ENCODE results near the gene TAS2R14.

TAS2R14 gene

DNA sequence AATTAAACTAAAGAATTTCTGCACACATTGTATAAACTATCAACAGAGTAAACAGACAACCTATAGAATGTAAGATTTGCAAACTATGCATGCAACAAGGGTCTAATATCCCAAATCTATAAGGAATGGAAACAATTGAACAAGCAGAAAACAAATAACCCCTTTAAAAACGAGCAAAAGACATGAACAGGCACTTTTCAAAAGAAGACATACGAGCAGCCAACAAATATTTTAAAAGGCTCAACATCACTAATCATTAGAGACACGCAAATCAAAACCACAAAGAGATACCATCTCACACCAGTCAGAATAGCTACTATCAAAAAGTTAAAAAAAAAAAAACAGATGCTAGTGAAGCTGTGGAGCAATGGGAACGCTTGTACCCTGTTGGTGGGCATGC lies 34.4 kb downstream of the TAS2R14 start:
- no peak for DNase-seq

- no peak for DNase-seq
Measured at GRCh38 chr12:10901427-10901826, 37.6 kb downstream of the TAS2R14 start.

GRCh38 chr12:10900972-10901371 lies 38.1 kb downstream of the TAS2R14 start:
- no peak for DNase-seq

- DNase-seq: no peak
Measured at GRCh38 chr12:10900530-10900929, 38.5 kb downstream of the TAS2R14 start.

DNA sequence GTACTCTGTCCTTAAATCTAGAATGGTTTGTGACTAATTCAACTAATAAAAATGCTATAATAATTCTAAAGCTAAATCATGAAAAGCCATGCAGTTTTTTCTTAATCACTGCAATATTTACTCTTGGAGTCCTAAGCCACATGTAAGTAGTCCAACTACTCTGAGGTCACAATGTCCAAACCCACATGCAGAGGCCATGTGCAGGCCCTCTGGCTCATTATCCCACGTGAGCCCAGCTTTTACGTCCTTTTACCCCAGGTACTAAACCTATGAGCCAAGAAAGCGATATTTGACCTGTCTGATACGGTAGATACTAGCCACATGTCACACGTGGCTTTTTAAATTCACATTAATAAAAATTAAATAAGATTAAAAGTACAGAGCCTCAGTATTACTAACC lies 42.2 kb downstream of the TAS2R14 start:
- no peak for DNase-seq

DNA sequence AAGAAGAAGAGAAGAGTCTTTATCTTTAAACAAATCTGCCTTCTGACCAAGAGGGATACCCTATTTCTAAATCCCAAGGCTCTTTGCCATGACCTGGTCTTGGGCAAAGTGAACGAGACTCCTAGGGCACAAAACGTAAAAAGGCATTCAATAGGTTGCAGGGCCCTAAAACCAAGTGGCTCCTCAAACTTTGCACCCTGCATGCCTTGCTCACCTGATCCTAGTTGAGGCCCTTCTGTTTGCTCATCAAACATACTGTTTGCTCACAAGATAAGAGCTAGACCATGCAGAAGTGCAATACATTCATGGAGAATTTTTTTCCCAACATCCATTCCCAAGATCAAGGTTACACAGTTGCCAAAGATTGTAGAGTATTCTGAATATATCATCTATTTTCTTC lies 47.1 kb downstream of the TAS2R14 start:
- DNase-seq: no peak

- DNase-seq: no peak
Measured at GRCh38 chr12:10889226-10889625, 49.8 kb downstream of the TAS2R14 start.

Measured in NCI-H187 treated with DMSO at 0.1 percent for 48 hours (cell line).